Measurements from ENCODE around the gene DNAH7. TPM values are rescaled to one million over a fixed set of nuclear protein-coding genes. Genes with fewer than 3 reads are reported as not detected.
"Not testable (repeated sequence)": the region's sequence is repeated elsewhere in the genome, so short reads cannot be mapped to it uniquely, and the experiment has no call there.

Gene DNAH7
- total RNA-seq, 4 donors from 2014 or later, result 0.05 to 0.07 (median 0.05) TPM; not detected in 1

DNA sequence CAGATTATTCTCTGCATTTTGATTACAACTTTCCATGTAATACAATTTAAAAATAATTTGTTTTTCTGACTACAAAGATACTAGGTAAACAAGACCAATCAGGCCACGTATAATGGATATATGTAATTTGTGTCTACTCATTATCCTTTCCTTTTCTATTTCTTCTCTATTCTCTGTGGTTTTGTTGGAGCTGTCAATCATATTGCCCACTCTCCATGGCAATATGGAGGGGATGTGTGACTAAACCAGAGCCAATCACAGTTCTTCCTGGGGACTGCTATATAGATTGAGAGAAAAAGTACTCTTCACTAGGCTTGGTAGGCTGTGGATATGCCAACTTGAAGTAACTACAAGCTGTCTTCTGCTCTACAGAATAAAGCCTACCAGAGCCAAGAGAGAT, 144.7 kb downstream of the DNAH7 start:
- Histone ChIP-seq H3K4me3 (no peak overlapping the region), H3K27me3 (no peaks in the 10 kb centered on the region), H3K36me3 (no peaks in the 10 kb centered on the region), H3K9me3 (no peaks in the 10 kb centered on the region), H3K27ac (no peak overlapping the region), H3K4me1 (no peaks in the 10 kb centered on the region)
- no peak for ATAC-seq
- no peak for DNase-seq
- intact Hi-C loops (cut with DNase I; ENCODE audit: low total_unique reads) (no loop called here), in situ Hi-C loops (cut with MboI; ENCODE audit: low sequenced_read_pairs in 4 of 4) (no loop called here)
- no peak for TF ChIP-seq POLR2A (IDR thresholded peaks at IDR 0.05)
- TF ChIP-seq, protein P1, sequence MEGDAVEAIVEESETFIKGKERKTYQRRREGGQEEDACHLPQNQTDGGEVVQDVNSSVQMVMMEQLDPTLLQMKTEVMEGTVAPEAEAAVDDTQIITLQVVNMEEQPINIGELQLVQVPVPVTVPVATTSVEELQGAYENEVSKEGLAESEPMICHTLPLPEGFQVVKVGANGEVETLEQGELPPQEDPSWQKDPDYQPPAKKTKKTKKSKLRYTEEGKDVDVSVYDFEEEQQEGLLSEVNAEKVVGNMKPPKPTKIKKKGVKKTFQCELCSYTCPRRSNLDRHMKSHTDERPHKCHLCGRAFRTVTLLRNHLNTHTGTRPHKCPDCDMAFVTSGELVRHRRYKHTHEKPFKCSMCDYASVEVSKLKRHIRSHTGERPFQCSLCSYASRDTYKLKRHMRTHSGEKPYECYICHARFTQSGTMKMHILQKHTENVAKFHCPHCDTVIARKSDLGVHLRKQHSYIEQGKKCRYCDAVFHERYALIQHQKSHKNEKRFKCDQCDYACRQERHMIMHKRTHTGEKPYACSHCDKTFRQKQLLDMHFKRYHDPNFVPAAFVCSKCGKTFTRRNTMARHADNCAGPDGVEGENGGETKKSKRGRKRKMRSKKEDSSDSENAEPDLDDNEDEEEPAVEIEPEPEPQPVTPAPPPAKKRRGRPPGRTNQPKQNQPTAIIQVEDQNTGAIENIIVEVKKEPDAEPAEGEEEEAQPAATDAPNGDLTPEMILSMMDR (IDR thresholded peaks at IDR 0.05 in 4 of 5, conservative IDR thresholded peaks at IDR 0.05 in 1 of 5), result no peak

- H3K4me3 ChIP-seq; H3K9me3 ChIP-seq; H3K27ac ChIP-seq; intact Hi-C loops (cut with DNase I; ENCODE audit: low total_unique reads); ATAC-seq; H3K27me3 ChIP-seq; H3K36me3 ChIP-seq; H3K4me1 ChIP-seq; DNase-seq; in situ Hi-C loops (cut with MboI; ENCODE audit: low sequenced_read_pairs in 4 of 4): not testable (repeated sequence)
These were observed 151.5 kb downstream of the DNAH7 start for GRCh38 chr2:195917021-195917600.

GRCh38 chr2:195912079-195912478, 156.6 kb downstream of the DNAH7 start:
- H3K27ac ChIP-seq, result no peak overlapping the region
- no peak for DNase-seq
- no peaks in the 10 kb centered on the region for H3K9me3 ChIP-seq
- in situ Hi-C loops (cut with MboI; ENCODE audit: low sequenced_read_pairs in 4 of 4), result no loop called here
- H3K36me3 ChIP-seq, result no peaks in the 10 kb centered on the region
- no peaks in the 10 kb centered on the region for H3K27me3 ChIP-seq
- intact Hi-C loops (cut with DNase I; ENCODE audit: low total_unique reads), result no loop called here
- ATAC-seq, result no peak
- TF ChIP-seq, protein P1 (IDR thresholded peaks at IDR 0.05 in 4 of 5, conservative IDR thresholded peaks at IDR 0.05 in 1 of 5), result no peak
- TF ChIP-seq POLR2A (IDR thresholded peaks at IDR 0.05), result no peak
- no peaks in the 10 kb centered on the region for H3K4me1 ChIP-seq
- H3K4me3 ChIP-seq, result no peak overlapping the region

DNA sequence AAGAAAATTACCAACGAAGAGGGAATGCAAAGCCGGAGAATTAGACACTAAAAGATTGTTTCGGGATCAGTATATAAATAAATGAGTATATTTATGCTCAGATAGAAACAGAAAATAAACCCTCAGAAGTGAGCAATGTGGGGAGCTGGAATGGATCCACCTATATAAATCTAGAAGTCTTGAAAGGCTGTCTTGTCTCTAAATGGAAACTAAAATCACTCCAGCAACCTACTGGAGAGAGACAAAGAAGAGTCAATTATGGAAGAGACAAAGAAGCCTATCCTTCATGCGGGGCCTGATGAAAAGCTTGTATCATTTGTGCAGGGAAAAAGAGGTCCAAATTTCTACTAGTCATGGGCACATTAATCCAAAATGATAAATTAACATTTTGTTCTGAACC, 158.1 kb downstream of the DNAH7 start:
- Histone ChIP-seq H3K4me1 (no peaks in the 10 kb centered on the region), H3K27me3 (no peaks in the 10 kb centered on the region), H3K36me3 (no peaks in the 10 kb centered on the region), H3K9me3 (no peaks in the 10 kb centered on the region), H3K4me3 (no peak overlapping the region), H3K27ac (no peak overlapping the region)
- in situ Hi-C loops (cut with MboI; ENCODE audit: low sequenced_read_pairs in 4 of 4) (no loop called here), intact Hi-C loops (cut with DNase I; ENCODE audit: low total_unique reads) (no loop called here)
- no peak for DNase-seq
- TF ChIP-seq, protein P1 (IDR thresholded peaks at IDR 0.05 in 4 of 5, conservative IDR thresholded peaks at IDR 0.05 in 1 of 5), result no peak
- TF ChIP-seq POLR2A (IDR thresholded peaks at IDR 0.05), result no peak
- no peak for ATAC-seq

DNA sequence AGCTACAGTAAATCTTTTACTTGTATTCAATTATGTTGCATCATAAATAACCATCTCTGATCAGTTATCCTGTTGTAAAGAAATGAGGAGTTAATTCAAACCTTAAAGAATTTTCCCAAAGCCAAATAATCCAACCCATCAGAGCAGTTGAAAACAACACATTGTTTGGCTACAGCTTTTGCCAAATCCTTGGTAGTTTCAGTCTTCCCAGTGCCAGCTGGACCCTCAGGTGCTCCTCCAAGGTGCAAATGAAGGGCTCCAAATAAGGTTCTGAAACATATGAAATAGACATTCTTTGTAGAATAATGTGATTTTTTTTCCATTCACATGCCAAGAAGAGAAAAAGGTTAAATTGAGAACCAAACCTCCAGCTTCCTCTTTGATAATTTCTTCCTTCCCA, 158.7 kb downstream of the DNAH7 start:
- no peak overlapping the region for H3K27ac ChIP-seq
- H3K9me3 ChIP-seq, result no peaks in the 10 kb centered on the region
- no peak for TF ChIP-seq POLR2A (IDR thresholded peaks at IDR 0.05)
- TF ChIP-seq, protein P1 (IDR thresholded peaks at IDR 0.05 in 4 of 5, conservative IDR thresholded peaks at IDR 0.05 in 1 of 5), result no peak
- ATAC-seq (no peak), DNase-seq (no peak)
- no peaks in the 10 kb centered on the region for H3K27me3 ChIP-seq
- no peaks in the 10 kb centered on the region for H3K4me1 ChIP-seq
- H3K4me3 ChIP-seq, result no peak overlapping the region
- intact Hi-C loops (cut with DNase I; ENCODE audit: low total_unique reads), result no loop called here
- no peaks in the 10 kb centered on the region for H3K36me3 ChIP-seq
- in situ Hi-C loops (cut with MboI; ENCODE audit: low sequenced_read_pairs in 4 of 4), result no loop called here

Data from gastrocnemius medialis (tissue), 4 donors.